Fibroblast of lung (primary cell): ENCODE measurements around the gene CCDC194. TPM values are rescaled to one million over a fixed set of nuclear protein-coding genes. Genes with fewer than 3 reads are reported as not detected.
A peak's percentile ranks its signal among the peaks of the same experiment; 100 is the strongest.

Source experiments
- DNase-seq, 2 donors: peaks; one replicate each; pipeline versions ENCODE4 v3.0.0 to v3.0.0-alpha.2; 2010; ENCODE audit warnings: low read depth in 2 of 2
- H2AFZ ChIP-seq: 2 replicates; pipeline ENCODE4 v1.5.1; 2012; ENCODE audit warnings: low read length, control low read depth, inconsistent platforms
- H3K27ac ChIP-seq: 2 replicates; pipeline ENCODE4 v1.5.1; 2011; ENCODE audit warnings: low read length, control low read depth; ENCODE audit not compliant: insufficient read depth
- H3K27me3 ChIP-seq: 2 replicates; pipeline ENCODE4 v1.5.1; 2011; ENCODE audit warnings: mild to moderate bottlenecking, low read length; ENCODE audit not compliant: control insufficient read depth, insufficient read depth
- H3K36me3 ChIP-seq: 2 replicates; pipeline ENCODE4 v1.5.1; 2011; ENCODE audit warnings: low read length; ENCODE audit not compliant: control insufficient read depth, insufficient read depth
- H3K4me1 ChIP-seq: 2 replicates; pipeline ENCODE4 v1.5.1; 2011; ENCODE audit warnings: low read length; ENCODE audit not compliant: control insufficient read depth, insufficient read depth; ENCODE audit errors: extremely low read depth
- H3K4me2 ChIP-seq: 2 replicates; pipeline ENCODE4 v1.5.1; 2011; ENCODE audit warnings: low read length, control low read depth; ENCODE audit not compliant: insufficient read depth; ENCODE audit errors: extremely low read depth
- H3K4me3 ChIP-seq, 4 experiments: fragments of 200-600 bp in 1 of 4; sonication (generic) in 1 of 4; replicated peaks in 1 of 4; 2 replicates each; pipeline ENCODE4 v1.5.1; 2011 to 2016; ENCODE audit warnings: low read length in 4 of 4, low read depth in 3 of 4, mild to moderate bottlenecking in 3 of 4, control low read depth in 2 of 4, inconsistent platforms in 1 of 4, mixed read lengths in 1 of 4; ENCODE audit not compliant: insufficient read depth in 1 of 4; ENCODE audit errors: control extremely low read depth in 1 of 4
- H3K79me2 ChIP-seq: 2 replicates; pipeline ENCODE4 v1.5.1; 2012; ENCODE audit warnings: mild to moderate bottlenecking, low read length, inconsistent platforms; ENCODE audit not compliant: control insufficient read depth, insufficient read depth
- H3K9ac ChIP-seq: 2 replicates; pipeline ENCODE4 v1.5.1; 2011; ENCODE audit warnings: mild to moderate bottlenecking, low read length, control low read depth; ENCODE audit not compliant: insufficient read depth
- H3K9me3 ChIP-seq: 2 replicates; pipeline ENCODE4 v1.5.1; 2012; ENCODE audit warnings: low read depth, low read length; ENCODE audit not compliant: control insufficient read depth, insufficient read depth
- H4K20me1 ChIP-seq: 2 replicates; pipeline ENCODE4 v1.5.1; 2011; ENCODE audit warnings: low read length; ENCODE audit not compliant: control insufficient read depth, insufficient read depth; ENCODE audit errors: extremely low read depth
- EZH2 ChIP-seq: IDR thresholded peaks from 2 replicates; pipeline ENCODE4 v1.5.1; 2012; ENCODE audit warnings: low read length, control low read depth, mild to moderate bottlenecking; ENCODE audit errors: missing control alignments
- polyA plus RNA-seq, 2 donors: library from polyadenylated mRNA; depleted of rRNA in 1 of 2; stranded (reverse) in 1 of 2; unstranded in 1 of 2; fragments of >200 nt; gene quantifications; 2 replicates each; pipeline ENCODE4 v1.2.1, GENCODE V29; 2011 to 2012; ENCODE audit warnings: missing spikeins in 1 of 2
- total RNA-seq: library from RNA; depleted of rRNA; stranded (reverse); fragments of >200 nt; gene quantifications from 2 replicates; pipeline ENCODE4 v1.2.1, GENCODE V29; 2014
- TF ChIP-seq, protein P1 (sequence below), 2 donors: IDR thresholded peaks in 1 of 2; conservative IDR thresholded peaks in 1 of 2; 1 replicate in 1 of 2; 2 replicates in 1 of 2; pipeline ENCODE4 v1.5.1; 2011 to 2012; ENCODE audit warnings: low read length in 2 of 2, control low read depth in 1 of 2, inconsistent platforms in 1 of 2, low read depth in 1 of 2, mild to moderate bottlenecking in 1 of 2

Gene CCDC194
- total and polyA plus RNA-seq, 2 donors (not counting 1 experiment from before 2014, with no cell fraction given) = not detected

DNA sequence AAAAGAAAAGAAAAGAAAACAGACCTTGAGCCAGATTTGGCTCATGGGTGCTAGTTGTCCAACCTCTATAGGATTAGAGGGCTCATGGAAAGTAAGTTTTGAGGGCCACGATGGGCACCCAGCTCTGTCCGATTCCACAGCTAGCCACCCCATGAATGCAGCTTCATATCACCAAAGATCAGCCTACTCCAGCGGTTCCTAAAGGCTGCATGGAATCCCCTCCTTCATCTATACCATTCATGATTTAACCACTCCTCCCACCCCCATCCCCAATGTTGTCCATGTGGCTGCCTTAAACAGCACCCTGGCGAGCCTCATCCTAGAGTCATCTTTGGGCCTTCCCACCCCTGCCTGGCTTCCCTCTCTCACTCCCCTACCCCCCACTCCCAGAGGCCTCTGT lies 27.9 kb upstream of the CCDC194 start:
- H3K36me3 ChIP-seq = peaks cover 1% of the 10 kb centered on the region
- H3K9ac ChIP-seq = no peak overlapping the region
- H3K4me3 ChIP-seq = no peak overlapping the region
- TF ChIP-seq EZH2 = no peak
- H3K27ac ChIP-seq = no peak overlapping the region
- H3K79me2 ChIP-seq = no peaks in the 10 kb centered on the region
- H4K20me1 ChIP-seq = no peaks in the 10 kb centered on the region
- no peak overlapping the region for H3K4me2 ChIP-seq
- H3K27me3 ChIP-seq = no peaks in the 10 kb centered on the region
- DNase-seq = no peak
- H3K4me1 ChIP-seq = no peaks in the 10 kb centered on the region
- H2AFZ ChIP-seq = no peak overlapping the region
- H3K9me3 ChIP-seq = no peaks in the 10 kb centered on the region

DNA sequence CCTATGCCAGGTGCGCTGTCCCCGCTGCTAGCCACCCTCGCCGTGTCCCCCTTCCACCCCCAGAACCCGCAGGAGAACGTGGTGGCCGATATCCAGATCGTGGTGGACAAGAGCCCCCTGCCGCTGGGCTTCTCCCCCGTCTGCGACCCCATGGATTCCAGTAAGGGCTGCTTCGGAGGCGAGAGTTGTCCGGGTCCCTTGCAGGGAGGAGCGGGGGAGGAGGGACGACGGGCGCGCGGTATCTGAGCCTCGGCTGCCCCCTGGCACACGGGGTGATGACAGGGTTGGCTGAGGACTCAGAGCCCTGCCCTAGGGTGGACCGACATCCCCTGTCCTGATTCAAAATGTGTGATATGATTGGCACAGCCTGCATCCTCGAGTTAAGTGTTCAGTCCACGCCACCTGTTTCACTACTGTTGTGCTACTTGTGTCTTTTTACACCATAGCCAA lies 26.5 kb upstream of the CCDC194 start:
- peak in 1 of 2 donors; percentile 6 for DNase-seq
- Histone ChIP-seq H3K36me3 (peaks cover 1% of the 10 kb centered on the region), H3K9me3 (no peaks in the 10 kb centered on the region), H3K9ac (peak overlapping the region; percentile 5), H3K79me2 (no peaks in the 10 kb centered on the region), H3K4me1 (no peaks in the 10 kb centered on the region), H4K20me1 (no peaks in the 10 kb centered on the region), H3K4me3 (peak overlapping the region; percentile 61 to 88 (median 71)), H3K27me3 (no peaks in the 10 kb centered on the region), H3K4me2 (peak overlapping the region; percentile 57), H2AFZ (peak overlapping the region; percentile 84), H3K27ac (peak overlapping the region; percentile 24)
- TF ChIP-seq, protein P1, sequence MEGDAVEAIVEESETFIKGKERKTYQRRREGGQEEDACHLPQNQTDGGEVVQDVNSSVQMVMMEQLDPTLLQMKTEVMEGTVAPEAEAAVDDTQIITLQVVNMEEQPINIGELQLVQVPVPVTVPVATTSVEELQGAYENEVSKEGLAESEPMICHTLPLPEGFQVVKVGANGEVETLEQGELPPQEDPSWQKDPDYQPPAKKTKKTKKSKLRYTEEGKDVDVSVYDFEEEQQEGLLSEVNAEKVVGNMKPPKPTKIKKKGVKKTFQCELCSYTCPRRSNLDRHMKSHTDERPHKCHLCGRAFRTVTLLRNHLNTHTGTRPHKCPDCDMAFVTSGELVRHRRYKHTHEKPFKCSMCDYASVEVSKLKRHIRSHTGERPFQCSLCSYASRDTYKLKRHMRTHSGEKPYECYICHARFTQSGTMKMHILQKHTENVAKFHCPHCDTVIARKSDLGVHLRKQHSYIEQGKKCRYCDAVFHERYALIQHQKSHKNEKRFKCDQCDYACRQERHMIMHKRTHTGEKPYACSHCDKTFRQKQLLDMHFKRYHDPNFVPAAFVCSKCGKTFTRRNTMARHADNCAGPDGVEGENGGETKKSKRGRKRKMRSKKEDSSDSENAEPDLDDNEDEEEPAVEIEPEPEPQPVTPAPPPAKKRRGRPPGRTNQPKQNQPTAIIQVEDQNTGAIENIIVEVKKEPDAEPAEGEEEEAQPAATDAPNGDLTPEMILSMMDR (conservative IDR thresholded peaks at IDR 0.05 in 1 of 2, IDR thresholded peaks at IDR 0.05 in 1 of 2; ENCODE audit: low read depth in 1 of 2, low read length in 2 of 2) = no peak
- TF ChIP-seq EZH2 = no peak

DNA sequence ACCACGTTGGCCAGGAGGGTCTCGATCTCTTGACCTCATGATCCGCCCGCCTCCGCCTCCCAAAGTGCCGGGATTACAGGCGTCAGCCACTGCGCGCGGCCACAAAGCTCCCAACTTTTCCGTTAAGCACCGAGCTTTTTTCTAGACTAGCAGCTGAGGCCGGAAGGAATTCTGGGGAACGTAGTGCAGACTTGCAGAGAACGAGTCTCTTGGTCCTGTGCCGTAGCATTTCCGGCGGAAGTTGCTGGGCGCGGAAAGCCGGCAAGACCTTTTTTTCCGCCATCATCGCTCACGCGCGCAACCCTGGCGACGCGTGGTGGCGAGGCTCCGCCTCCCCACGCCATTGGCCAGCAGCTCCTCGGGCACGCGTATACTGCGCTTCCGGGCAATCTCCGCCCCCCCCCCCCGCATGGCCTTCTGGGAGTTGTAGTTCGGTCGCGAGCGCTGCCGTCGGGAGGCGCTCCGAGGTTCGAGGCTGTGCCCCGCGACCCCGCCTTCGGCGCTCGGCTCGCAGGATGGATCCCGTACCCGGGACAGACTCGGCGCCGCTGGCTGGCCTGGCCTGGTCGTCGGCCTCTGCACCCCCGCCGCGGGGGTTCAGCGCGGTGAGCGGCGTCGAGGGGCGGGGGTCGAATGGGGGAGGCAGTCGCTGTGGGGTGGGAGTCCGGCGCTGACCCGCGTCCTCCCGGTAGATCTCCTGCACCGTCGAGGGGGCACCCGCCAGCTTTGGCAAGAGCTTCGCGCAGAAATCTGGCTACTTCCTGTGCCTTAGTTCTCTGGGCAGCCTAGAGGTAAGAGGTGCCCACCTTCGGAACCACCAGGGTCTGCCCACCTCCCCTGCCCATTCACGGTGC lies 25.9 kb upstream of the CCDC194 start, which contains the start of gene MVB12A:
MVB12A (plus strand) TSS at position 427 of the 854 bp plus-strand sequence; CDS start at position 516, 89 bp downstream.
- Histone ChIP-seq H3K9me3 (no peaks in the 10 kb centered on the region), H3K4me3 (peak within 1 kb of the TSS; percentile 61 to 88 (median 80)), H3K4me1 (no peaks in the 10 kb centered on the region), H3K36me3 (peaks cover 1% of the 10 kb centered on the region), H3K27ac (peak within 1 kb of the TSS; percentile 56), H3K27me3 (peaks cover 2% of the 10 kb centered on the region), H3K79me2 (no peaks in the 10 kb centered on the region), H4K20me1 (no peaks in the 10 kb centered on the region), H3K4me2 (peak within 1 kb of the TSS; percentile 92), H3K9ac (peak within 1 kb of the TSS; percentile 27), H2AFZ (peak within 1 kb of the TSS; percentile 86)
- peak; percentile 99 for DNase-seq
- TF ChIP-seq, protein P1 (conservative IDR thresholded peaks at IDR 0.05 in 1 of 2, IDR thresholded peaks at IDR 0.05 in 1 of 2; ENCODE audit: low read depth in 1 of 2, low read length in 2 of 2) = no peak
- no peak for TF ChIP-seq EZH2
